Measurements from ENCODE around the gene RPS6KA5. TPM values are rescaled to one million over a fixed set of nuclear protein-coding genes. Genes with fewer than 3 reads are reported as not detected.
A peak's percentile ranks its signal among the peaks of the same experiment; 100 is the strongest.
"Not testable (repeated sequence)": the region's sequence is repeated elsewhere in the genome, so short reads cannot be mapped to it uniquely, and the experiment has no call there.

The RPS6KA5 gene
- polyA plus RNA-seq, 3 donors = 7.7 to 8.8 (median 8.1) TPM

DNA sequence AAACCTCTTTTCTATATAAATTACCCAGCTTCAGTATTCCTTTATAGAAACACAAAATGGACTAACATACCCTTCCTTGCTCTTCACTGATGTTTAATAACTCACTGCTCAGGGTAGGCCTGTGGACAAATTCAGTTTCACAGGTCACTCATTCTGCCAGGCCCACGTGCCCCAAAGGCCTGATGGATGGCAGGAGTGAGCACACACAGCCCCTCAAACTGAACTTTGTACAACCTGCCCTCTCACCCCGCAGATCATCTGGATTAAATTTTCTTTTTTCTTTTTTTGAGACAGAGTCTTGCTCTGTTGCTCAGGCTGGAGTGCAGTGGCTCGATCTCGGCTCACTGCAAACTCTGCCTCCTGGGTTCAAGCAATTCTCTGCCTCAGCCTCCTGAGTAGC is 219.8 kb downstream of the RPS6KA5 start:
- DNase-seq (ENCODE audit: low read depth in 3 of 3, low spot score in 2 of 3) = not testable (repeated sequence)

DNA sequence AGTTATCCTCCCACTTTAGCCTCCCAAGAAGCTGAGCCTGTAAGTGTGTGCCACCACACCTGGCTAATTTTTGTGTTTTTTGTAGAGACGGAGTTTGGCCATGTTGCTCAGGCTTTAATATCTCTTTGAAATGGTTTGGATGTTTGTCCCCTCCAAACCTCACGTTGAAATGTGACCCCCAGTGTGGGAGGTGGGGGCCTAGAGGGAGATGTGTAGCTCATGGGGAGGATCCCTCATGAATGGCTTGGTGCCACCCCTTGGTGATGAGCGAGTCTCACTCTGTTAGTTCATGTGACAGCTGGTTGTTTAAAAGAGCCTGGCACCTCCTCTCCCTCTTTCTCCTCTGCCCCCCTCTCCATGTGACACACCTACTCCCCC is 220.6 kb downstream of the RPS6KA5 start:
- DNase-seq (ENCODE audit: low read depth in 3 of 3, low spot score in 2 of 3) = no peak

DNA sequence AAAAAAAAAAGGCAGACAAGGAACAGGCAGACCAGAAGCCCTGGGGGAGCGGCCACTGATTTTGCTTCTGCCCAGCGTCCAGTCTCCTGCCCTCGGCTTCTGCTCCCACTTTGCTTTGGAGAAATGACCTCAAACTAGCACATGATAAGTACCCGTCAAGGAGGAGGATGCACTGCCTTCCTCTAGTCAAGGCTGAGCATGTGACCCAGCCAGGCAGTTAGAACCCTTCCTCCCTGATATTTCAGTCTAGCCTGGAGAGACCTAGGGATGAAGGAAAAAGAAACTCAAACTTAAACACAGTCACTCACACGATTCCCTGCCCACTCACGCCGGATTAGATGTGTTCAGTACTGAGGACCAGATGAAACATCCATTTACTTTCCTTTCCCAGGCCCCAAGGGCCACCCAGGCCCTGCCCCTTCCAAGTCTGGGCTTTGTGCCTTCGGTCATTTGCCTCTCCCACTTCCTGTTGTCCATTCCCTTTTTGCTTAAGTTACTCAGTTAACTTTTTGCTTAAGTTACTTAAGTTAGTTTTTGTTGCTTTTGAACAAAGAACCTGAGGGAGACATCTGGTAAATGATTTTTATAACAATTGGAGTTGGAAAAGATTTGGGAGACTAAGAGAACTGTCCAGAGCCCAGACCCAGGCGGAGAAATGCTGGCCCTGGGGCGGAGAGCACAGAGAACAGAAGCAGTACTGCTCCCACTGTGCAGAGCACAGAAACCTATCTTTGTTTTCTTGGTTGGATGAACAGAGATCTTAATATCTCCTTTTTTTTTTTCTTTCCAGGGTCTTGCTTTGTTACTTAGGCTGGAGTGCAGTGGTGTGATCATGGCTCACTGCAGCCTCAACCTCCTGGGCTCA is 221.2 kb downstream of the RPS6KA5 start:
- no peak for DNase-seq (ENCODE audit: low read depth in 3 of 3, low spot score in 2 of 3)

DNA sequence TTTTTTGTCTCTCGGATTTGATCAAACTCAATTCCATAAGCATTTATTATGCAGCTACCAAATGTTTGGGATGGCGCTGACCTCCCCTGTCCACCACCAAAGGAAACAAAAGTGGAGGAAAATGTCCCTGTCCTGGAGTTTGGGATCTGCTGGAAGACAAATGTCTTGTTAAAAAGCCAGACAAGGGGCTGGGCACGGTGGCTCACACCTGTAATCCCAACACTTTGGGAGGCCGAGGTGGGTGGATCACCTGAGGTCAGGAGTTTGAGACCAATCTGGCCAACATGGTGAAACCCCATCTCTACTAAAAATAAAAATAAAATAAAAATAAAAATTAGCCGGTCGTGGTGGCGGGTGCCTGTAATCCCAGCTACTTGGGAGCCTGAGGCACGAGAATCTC is 221.9 kb downstream of the RPS6KA5 start:
- DNase-seq (ENCODE audit: low read depth in 3 of 3, low spot score in 2 of 3) = not testable (repeated sequence)

DNA sequence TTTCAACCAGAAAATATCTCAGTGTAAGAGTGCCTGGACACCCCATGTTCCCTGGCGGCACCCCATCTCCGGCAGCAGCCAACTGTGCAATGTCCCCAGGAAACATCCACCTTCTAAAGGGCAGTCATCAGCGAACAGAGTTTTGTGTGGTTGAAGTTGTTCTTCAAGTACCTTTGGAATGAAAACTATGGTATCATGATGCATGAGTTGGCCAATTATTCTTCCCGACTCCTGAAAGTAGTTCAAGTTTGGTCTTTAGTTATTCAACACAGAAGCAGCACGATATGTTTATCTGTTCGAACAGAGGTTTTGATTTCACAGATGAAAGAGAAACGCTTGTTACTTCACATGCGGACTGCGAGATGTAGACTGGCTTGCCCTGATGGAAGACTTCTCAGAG is 223.1 kb downstream of the RPS6KA5 start:
- DNase-seq (ENCODE audit: low read depth in 3 of 3, low spot score in 2 of 3) = no peak

DNA sequence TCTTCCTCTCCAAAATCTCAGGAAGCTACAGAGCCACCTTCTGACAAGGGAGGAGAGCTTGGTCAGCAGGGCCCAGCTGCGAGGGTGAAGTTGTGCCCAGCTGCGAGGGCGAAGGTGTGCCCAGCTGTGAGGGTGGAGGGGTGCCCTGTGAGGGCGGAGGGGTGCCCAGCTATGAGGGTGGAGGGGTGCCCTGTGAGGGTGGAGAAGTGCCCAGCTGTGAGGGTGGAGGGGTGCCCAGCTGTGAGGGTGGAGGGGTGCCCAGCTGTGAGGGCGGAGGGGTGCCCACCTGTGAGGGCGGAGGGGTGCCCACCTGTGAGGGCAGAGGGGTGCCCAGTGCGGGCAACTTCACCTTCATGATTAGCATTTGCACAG is 223.8 kb downstream of the RPS6KA5 start:
- no peak for DNase-seq (ENCODE audit: low read depth in 3 of 3, low spot score in 2 of 3)

DNA sequence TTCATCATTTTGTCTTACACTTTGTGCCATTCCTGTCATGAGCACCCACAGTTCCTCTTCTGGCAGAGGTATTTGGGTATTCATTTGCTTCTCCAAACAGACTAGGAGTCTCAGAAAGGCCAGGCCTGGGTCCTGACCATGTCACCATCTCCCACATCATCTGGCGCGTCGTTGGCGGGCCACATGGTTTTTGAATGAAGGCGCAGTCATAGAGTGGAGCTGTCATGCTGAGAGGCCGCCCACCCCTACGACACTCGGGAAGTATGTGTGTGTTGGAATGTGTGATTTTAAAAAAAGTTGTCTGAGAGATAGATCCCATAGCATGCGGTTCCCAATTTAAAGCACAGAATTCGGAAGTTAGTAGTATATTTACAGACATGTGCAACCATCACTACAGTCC is 228.6 kb downstream of the RPS6KA5 start:
- DNase-seq (ENCODE audit: low read depth in 3 of 3, low spot score in 2 of 3) = no peak

DNA sequence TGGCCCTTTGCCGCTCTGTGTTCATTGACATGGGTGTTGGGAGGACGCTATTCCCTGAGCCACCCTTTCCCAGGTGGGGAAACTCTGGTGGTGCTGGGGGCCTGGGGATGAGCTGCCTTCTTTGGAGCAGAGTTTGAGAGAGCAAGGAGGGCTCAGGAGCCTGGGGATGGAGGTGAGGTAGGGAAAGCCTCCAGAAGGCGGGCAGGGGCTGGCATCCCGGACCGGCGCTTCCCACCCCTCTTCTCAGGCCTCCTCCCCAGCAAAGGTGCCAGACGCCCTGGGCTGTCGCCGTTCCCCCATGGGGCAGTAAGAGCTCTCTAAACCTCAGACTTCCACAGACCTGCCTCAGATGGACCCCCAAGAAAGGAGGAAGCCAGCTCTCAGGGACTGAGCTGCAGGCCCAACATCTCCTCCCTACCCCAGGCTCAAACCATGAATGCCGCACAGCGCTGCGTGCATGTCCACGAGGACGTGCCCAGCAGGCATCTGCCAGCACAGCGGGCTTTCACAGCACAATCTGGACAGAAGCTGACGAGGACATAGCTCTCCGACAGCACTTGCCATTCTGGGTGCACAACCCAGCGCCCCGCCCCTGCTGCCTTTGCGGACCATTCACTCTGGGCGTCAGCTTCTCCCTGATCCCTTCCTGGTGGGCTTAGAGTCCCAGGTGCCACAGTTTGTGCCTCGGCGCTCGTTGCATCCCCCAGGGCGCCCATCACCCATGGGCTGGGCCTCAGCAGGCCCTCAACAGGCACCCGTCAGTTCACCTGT is 229.3 kb downstream of the RPS6KA5 start:
- DNase-seq (ENCODE audit: low read depth in 3 of 3, low spot score in 2 of 3) = no peak

DNA sequence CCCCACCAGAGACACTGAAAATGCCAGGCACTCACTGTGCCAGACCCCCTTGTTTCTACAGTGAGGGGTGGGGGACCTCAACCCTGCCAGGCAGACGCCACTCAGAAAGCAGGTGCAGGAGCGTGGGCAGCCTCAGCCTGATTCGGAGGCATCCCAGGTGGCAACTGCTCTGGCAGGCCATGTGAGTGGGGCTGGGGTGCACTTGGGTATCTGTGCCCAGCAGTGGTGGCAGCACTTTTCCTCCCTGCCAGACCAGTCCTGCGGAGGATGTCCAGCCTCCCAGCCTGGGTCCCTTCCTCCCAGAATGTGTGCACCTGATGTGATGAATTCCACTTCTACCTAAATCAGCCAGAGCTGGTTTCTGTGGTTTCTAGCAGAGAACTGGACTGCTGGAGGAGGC is 230.8 kb downstream of the RPS6KA5 start:
- no peak for DNase-seq (ENCODE audit: low read depth in 3 of 3, low spot score in 2 of 3)

DNA sequence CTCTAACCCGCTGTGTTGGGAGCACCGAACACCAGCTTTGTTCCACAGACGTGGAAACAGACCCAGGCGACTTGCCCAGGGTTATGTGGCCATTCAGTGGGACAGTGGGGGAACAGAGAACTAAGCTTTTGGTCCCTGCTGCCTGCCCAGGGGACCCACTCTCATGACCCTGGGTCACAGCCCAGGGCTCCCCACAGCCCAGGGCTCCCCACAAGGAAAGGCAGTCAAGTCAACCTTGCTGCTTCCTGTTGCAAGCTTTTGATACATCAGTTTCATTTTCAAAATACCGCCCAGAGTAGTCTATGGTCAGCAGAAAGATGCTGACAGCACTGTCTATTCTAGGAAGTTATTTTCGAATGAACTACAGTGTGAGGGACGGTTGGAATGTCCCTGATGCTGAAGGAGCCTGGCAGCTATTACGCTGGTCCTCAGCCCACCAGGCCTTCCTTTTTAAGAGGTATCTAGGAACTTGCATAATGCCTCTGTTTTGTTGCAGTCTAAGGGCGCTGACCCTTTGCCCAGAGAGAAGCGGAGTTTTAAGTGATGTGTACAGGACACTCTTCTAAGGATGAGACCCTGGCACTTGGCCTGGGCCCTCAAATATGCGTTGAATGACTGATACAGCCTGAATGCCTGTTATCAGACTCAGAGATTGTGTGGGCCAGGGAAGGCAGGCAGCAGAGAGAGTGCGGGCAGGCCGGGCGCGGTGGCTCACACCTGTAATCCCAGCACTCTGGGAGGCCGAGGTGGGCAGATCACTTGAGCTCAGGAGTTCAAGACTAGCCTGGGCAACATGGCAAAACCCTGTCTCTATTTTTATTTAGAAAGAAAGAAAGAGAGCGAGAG is 231.6 kb downstream of the RPS6KA5 start:
- no peak for DNase-seq (ENCODE audit: low read depth in 3 of 3, low spot score in 2 of 3)

DNA sequence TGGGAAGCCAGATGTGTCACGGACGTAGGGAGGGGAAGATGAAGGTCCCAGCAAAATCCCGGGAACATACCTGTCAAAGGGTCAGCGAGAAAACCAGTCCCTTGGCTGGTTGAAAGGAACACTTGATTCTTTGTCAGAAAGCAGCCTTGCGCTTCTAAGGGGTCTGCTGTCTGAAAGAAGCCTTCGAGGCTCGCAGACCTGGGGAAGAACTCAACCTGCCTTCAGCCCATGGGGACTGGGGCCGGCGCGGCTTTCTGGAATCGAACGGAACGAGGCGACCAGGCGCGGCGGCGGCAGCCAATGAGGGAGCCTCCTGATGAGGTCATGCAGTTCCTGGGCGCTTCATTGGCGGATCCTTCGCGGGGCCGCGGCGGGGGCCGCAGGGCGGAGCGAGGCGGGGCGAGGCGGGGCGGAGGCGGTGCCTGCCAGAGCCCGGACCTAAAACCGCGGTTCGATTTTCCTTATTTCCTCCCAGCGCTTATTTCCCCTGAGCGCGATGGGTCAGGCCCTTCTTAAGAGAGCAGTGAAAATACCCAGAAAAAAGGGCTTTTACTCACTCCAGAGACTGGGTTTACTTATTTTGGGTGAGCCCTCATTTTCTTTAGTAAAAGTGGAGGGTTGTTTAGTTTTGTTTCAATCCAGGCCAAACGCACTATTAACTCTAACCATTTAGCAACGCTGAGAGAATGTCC is 232.4 kb downstream of the RPS6KA5 start:
- peak; percentile 74 to 87 (median 76) for DNase-seq (ENCODE audit: low read depth in 3 of 3, low spot score in 2 of 3)

DNA sequence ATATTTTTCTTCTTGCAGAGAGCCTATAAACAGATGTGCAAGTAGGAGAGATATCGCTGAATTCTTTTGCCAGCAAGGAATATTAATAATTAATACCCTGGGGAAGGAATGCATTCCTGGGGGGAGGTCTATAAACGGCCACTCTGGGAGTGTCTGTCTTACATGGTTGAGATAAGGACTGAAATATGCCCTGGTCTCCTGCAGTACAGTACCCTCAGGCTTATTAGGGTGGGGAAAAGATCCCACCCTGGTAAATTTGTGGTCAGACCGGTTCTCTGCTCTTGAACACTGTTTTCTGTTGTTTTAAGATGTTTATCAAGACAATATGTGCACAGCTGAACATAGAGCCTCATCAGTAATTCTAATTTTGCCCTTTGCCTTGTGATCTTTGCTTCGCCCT is 236.9 kb downstream of the RPS6KA5 start:
- not testable (repeated sequence) for DNase-seq (ENCODE audit: low read depth in 3 of 3, low spot score in 2 of 3)

DNA sequence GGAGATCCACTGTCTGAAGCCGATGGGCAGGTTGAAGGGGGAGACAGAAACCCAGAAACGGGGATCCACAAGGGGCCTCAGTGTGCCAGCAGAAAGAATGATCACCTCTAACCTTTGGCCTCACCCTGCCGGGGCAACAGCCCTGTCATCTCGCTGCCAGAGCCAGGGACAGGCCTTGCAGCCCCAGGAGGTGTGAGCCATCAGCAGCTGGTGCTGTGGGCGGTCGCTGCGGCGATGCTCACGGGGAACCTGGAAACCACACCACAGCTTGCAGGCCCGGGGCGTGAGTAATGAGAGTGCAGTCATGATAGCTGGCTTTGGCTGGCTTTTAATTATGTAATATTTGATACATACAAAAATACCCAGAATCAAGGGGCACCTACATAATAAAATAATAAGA is 239.5 kb downstream of the RPS6KA5 start:
- DNase-seq (ENCODE audit: low read depth in 3 of 3, low spot score in 2 of 3) = no peak

DNA sequence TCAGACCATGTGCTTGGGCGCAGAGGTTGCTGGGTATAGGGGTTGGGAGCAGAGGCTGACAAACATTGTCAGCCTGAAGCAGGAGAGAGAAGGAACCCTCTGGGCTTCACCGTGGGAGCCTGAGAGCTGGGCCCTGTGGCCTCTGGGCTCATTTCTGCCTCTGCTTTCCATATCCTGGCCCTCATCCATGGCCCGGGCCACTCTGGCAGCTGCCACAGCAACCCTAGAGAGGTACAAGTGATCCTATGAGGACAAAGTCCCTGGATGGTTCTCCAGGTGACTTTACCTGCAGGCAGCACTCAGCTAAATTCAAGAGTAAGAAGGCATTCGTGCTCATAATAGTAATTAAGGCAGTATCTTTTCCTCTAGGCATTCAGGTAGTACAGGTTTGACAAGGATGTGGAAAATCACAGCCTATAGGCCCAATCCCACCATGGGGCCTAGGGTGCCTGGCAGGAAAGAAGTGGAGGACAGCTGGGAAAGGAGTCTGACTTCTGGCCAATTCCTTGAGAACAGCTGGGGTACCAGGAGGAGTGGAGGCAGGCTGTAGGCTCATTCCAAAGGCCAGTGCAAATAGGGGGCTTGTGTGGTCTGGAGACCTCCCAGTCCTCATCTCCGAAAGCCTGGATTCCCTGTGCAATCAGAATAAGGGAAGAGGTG is 240.6 kb downstream of the RPS6KA5 start:
- no peak for DNase-seq (ENCODE audit: low read depth in 3 of 3, low spot score in 2 of 3)

DNA sequence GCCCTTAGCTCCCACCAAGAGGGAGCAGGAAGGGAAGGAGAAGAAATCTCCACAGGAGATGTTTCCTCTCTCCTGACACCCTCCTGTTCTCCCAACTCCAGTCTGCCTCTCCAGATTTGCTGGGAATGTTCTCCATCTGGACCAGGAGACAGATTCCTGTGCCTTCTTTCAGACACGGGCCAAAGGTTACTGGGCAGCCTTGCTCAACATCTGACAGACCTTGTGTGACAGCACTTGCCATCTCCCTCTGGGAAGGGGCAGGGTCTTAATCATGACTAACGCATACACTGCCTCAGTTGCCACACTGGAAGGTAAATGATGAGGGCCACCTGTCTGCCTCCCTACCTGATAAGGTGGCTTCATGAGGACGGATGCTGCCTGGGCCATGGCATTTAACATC is 241.7 kb downstream of the RPS6KA5 start:
- no peak for DNase-seq (ENCODE audit: low read depth in 3 of 3, low spot score in 2 of 3)

DNA sequence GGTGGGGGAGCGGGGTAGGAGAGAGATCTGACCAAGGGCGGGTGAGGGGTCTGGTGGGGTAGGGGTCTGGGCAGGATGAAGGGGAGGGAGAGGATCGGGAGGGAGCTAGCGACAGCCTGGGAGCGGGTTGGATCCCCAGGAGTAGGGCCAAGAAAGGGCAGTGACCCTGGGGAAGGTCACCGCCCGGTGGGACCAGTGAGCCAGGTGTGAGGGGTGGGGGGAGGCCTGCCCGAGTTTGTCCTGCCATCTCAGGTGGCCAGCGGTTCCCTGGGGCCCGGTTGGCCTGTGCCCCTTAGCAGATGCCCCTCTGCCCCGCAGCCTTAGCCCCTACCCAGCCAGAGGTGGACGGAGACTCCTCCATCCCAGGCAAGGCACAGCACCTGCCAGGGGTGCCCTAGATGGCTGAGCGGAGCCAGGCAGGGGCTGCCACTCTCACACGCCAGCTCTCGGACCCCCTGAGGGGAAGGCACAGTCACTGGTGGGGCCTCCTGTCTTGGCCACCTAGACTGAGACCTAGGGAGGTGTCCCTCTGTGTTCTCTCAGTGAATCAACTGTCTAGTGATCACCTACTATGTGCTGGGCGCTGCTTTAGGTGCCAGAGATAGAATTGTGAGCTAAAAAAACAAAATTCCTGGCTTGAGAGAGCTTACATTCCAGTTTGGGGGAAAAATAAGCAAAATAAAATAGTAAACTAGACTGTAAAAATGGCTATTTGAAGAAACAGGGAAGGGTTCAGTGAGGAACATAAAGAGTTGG is 243.6 kb downstream of the RPS6KA5 start:
- no peak for DNase-seq (ENCODE audit: low read depth in 3 of 3, low spot score in 2 of 3)

DNA sequence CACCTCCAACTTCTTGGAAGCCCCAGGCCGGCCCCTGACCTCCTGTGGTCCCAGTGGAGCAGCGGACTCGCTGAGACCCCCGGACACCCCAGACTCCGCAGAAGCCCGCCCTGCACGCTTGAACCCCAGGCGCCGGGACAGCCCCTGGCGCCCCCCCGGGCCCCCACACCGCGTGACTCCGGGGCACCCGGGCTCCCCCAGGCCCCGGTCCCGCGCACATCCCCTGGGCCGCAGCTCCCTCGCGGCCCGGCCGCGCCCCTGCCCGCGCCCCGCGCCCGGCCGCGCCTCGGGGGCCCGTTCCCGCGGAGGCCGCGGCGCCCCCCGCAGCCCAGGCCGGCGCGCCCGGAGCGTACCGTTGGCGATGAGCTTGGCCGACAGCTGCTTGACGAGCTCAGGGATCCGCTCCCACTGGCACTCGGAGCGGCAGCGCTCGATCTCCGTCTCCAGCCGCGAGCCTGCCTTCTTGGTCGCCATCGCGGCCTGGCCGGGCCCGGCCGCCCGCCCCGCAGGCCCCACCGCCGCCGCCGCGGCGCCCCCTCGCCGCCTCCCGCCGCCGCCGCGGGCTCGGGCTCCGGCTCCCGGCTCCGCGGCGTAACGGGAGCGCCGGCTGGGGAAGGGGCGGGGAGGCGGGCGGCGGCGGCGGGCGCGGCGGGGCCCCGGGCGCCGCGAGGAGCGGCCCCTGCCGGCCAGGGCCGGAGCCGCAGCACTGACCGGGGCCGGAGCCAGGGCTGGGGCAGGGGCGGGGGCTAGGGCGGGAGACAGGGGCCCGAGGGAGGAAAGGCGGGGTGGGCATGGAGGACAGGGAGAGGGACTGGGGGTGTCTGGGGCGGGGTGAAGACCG is 244.4 kb downstream of the RPS6KA5 start, which contains the start of gene TTC7B:
TSS of gene TTC7B (minus strand) at position 609 of the 841 bp plus-strand sequence. CDS start at position 474, 135 bp downstream.
- no peak for DNase-seq (ENCODE audit: low read depth in 3 of 3, low spot score in 2 of 3)

DNA sequence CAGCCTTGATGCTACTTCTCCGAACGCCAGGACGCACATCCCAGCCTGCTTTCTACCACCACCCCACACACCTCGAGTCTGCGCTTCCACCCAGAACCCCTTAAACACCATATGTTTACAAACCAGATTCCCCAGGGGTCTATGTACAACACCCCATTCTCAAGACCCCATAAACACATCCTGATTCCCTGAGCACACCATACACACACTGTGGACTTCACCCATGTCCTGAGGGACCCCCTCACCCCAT is 244.9 kb downstream of the RPS6KA5 start:
- DNase-seq (ENCODE audit: low read depth in 3 of 3, low spot score in 2 of 3) = no peak
